Fibroblast of gingiva (primary cell): ENCODE measurements around the gene CALCA.
A peak's percentile ranks its signal among the peaks of the same experiment; 100 is the strongest.
"Not testable (repeated sequence)": the region's sequence is repeated elsewhere in the genome, so short reads cannot be mapped to it uniquely, and the experiment has no call there.

ENCODE experiments used
- DNase-seq: peaks from one replicate; pipeline ENCODE4 v3.0.0-alpha.2; 2011; ENCODE audit warnings: low read depth

The CALCA gene

GRCh38 chr11:14971865-14972580 lies at the start of gene CALCA:
Gene CALCA (minus strand): TSS chr11:14972351. CDS start chr11:14971192, 1,159 bp downstream.
- no peak for DNase-seq

- DNase-seq, result no peak
Observed at GRCh38 chr11:15016200-15016599, 44.0 kb upstream of the CALCA start.

- no peak for DNase-seq
Observed at GRCh38 chr11:15011776-15012345, 39.7 kb upstream of the CALCA start.

GRCh38 chr11:15010865-15011264 lies 38.7 kb upstream of the CALCA start:
- DNase-seq, result no peak

GRCh38 chr11:15006139-15006759 lies 34.1 kb upstream of the CALCA start:
- peak; percentile 13 for DNase-seq

- not testable (repeated sequence) for DNase-seq
Observed at GRCh38 chr11:14988133-14988532, 16.0 kb upstream of the CALCA start.

- DNase-seq, result no peak
Observed at GRCh38 chr11:14981507-14981906, 9.4 kb upstream of the CALCA start.

- DNase-seq, result peak; percentile 20
Observed at GRCh38 chr11:14980854-14981253, 8.7 kb upstream of the CALCA start.

GRCh38 chr11:14977101-14977880 lies 5.1 kb upstream of the CALCA start:
- no peak for DNase-seq

- no peak for DNase-seq
Observed at GRCh38 chr11:14975252-14975587, 3.1 kb upstream of the CALCA start.

GRCh38 chr11:14974515-14975251 lies 2.5 kb upstream of the CALCA start:
- peak; percentile 21 for DNase-seq

GRCh38 chr11:14973621-14974514 lies 1.7 kb upstream of the CALCA start:
- DNase-seq, result no peak

- no peak for DNase-seq
Observed at GRCh38 chr11:14972581-14973495, 687 bp upstream of the CALCA start.

- no peak for DNase-seq
Observed at GRCh38 chr11:14969901-14970323, 2.2 kb downstream of the CALCA start.

GRCh38 chr11:14967581-14968243 lies 4.4 kb downstream of the CALCA start:
- no peak for DNase-seq

- no peak for DNase-seq
Observed at GRCh38 chr11:14956111-14956510, 16.0 kb downstream of the CALCA start.

- no peak for DNase-seq
Observed at GRCh38 chr11:14954581-14954980, 17.6 kb downstream of the CALCA start.

- no peak for DNase-seq
Observed at GRCh38 chr11:14953904-14954303, 18.2 kb downstream of the CALCA start.

- DNase-seq, result no peak
Observed at GRCh38 chr11:14949437-14950147, 22.6 kb downstream of the CALCA start.
